ENCODE data around the gene MORN4.

The MORN4 gene

GRCh38 chr10:97635577-97635976 is 2.3 kb upstream of the MORN4 start:
- no peaks in the 10 kb centered on the region for H4K20me1 ChIP-seq (ENCODE audit: control insufficient read depth, insufficient read depth, low read depth, low read length)
- H3K4me2 ChIP-seq (ENCODE audit: low read length) = no peak overlapping the region
- peaks cover 3% of the 10 kb centered on the region; the same call in 1 of the 2 replicates for H3F3A ChIP-seq (ENCODE audit: control insufficient read depth, insufficient read depth)
- no peak overlapping the region for H3K27ac ChIP-seq (ENCODE audit: low read depth, low read length)
- H3K79me2 ChIP-seq (ENCODE audit: control insufficient read depth, low read length) = peaks cover 6% of the 10 kb centered on the region; the same call in 1 of the 2 replicates
- H3K27me3 ChIP-seq (ENCODE audit: control insufficient read depth, low read length) = no peaks in the 10 kb centered on the region
- no peaks in the 10 kb centered on the region for H3K9me3 ChIP-seq (ENCODE audit: control insufficient read depth, insufficient read depth, low read length)
- H3K4me1 ChIP-seq (ENCODE audit: control insufficient read depth, low read length) = peaks cover 16% of the 10 kb centered on the region
- no peaks in the 10 kb centered on the region for H3K9me2 ChIP-seq (replicated peaks; ENCODE audit: control insufficient read depth, low read length)
- TF ChIP-seq, protein P1, sequence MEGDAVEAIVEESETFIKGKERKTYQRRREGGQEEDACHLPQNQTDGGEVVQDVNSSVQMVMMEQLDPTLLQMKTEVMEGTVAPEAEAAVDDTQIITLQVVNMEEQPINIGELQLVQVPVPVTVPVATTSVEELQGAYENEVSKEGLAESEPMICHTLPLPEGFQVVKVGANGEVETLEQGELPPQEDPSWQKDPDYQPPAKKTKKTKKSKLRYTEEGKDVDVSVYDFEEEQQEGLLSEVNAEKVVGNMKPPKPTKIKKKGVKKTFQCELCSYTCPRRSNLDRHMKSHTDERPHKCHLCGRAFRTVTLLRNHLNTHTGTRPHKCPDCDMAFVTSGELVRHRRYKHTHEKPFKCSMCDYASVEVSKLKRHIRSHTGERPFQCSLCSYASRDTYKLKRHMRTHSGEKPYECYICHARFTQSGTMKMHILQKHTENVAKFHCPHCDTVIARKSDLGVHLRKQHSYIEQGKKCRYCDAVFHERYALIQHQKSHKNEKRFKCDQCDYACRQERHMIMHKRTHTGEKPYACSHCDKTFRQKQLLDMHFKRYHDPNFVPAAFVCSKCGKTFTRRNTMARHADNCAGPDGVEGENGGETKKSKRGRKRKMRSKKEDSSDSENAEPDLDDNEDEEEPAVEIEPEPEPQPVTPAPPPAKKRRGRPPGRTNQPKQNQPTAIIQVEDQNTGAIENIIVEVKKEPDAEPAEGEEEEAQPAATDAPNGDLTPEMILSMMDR (IDR thresholded peaks at IDR 0.05; ENCODE audit: low read depth, low read length, poor library complexity, severe bottlenecking) = no peak
- TF ChIP-seq EZH2phosphoT487 (IDR thresholded peaks at IDR 0.05; ENCODE audit: borderline replicate concordance, low read length) = no peak
- no peaks in the 10 kb centered on the region for H3K36me3 ChIP-seq (ENCODE audit: control insufficient read depth, low read length)
- no peak overlapping the region for H3K4me3 ChIP-seq (ENCODE audit: low read length)

GRCh38 chr10:97633921-97634320 is 621 bp upstream of the MORN4 start:
- no peak overlapping the region for H3K27ac ChIP-seq (ENCODE audit: low read depth, low read length)
- H3K9me2 ChIP-seq (replicated peaks; ENCODE audit: control insufficient read depth, low read length) = no peaks in the 10 kb centered on the region
- peak overlapping the region; percentile 86 for H3K4me2 ChIP-seq (ENCODE audit: low read length)
- peaks cover 6% of the 10 kb centered on the region; the same call in 1 of the 2 replicates for H3K79me2 ChIP-seq (ENCODE audit: control insufficient read depth, low read length)
- no peaks in the 10 kb centered on the region for H4K20me1 ChIP-seq (ENCODE audit: control insufficient read depth, insufficient read depth, low read depth, low read length)
- peak overlapping the region; percentile 79 for H3K4me3 ChIP-seq (ENCODE audit: low read length)
- TF ChIP-seq, protein P1 (IDR thresholded peaks at IDR 0.05; ENCODE audit: low read depth, low read length, poor library complexity, severe bottlenecking) = peak; percentile 31
- no peak for TF ChIP-seq EZH2phosphoT487 (IDR thresholded peaks at IDR 0.05; ENCODE audit: borderline replicate concordance, low read length)
- H3F3A ChIP-seq (ENCODE audit: control insufficient read depth, insufficient read depth) = peaks cover 3% of the 10 kb centered on the region; the same call in 1 of the 2 replicates
- H3K27me3 ChIP-seq (ENCODE audit: control insufficient read depth, low read length) = no peaks in the 10 kb centered on the region
- no peaks in the 10 kb centered on the region for H3K9me3 ChIP-seq (ENCODE audit: control insufficient read depth, insufficient read depth, low read length)
- H3K36me3 ChIP-seq (ENCODE audit: control insufficient read depth, low read length) = no peaks in the 10 kb centered on the region
- peaks cover 11% of the 10 kb centered on the region for H3K4me1 ChIP-seq (ENCODE audit: control insufficient read depth, low read length)

DNA sequence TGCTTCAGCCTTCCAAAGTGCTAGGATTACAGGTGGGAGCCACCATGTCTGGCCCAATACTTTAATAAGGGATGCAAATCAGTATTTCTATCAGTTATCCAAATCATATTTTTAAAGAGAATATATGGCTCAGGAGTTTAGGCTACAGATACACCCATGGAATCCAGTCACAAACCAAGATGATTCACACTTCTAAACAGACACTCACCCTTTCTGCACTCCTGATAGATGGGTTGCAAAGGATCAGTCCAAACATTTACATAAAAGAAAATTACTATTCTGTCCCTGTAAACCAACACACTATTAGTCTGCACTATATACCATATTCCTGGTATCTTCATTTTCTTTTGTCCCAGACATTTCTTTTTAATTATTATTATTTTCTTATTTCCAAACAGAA is 2.2 kb downstream of the MORN4 start:
- H3K4me2 ChIP-seq (ENCODE audit: low read length) = no peak overlapping the region
- H3K79me2 ChIP-seq (ENCODE audit: control insufficient read depth, low read length) = peaks cover 6% of the 10 kb centered on the region; the same call in 1 of the 2 replicates
- H3K9me3 ChIP-seq (ENCODE audit: control insufficient read depth, insufficient read depth, low read length) = no peaks in the 10 kb centered on the region
- H3K4me3 ChIP-seq (ENCODE audit: low read length) = no peak overlapping the region
- no peaks in the 10 kb centered on the region for H4K20me1 ChIP-seq (ENCODE audit: control insufficient read depth, insufficient read depth, low read depth, low read length)
- peaks cover 11% of the 10 kb centered on the region for H3K4me1 ChIP-seq (ENCODE audit: control insufficient read depth, low read length)
- H3K27ac ChIP-seq (ENCODE audit: low read depth, low read length) = no peak overlapping the region
- no peak for TF ChIP-seq EZH2phosphoT487 (IDR thresholded peaks at IDR 0.05; ENCODE audit: borderline replicate concordance, low read length)
- TF ChIP-seq, protein P1 (IDR thresholded peaks at IDR 0.05; ENCODE audit: low read depth, low read length, poor library complexity, severe bottlenecking) = no peak
- H3K27me3 ChIP-seq (ENCODE audit: control insufficient read depth, low read length) = no peaks in the 10 kb centered on the region
- H3K36me3 ChIP-seq (ENCODE audit: control insufficient read depth, low read length) = no peaks in the 10 kb centered on the region
- H3K9me2 ChIP-seq (replicated peaks; ENCODE audit: control insufficient read depth, low read length) = no peaks in the 10 kb centered on the region
- H3F3A ChIP-seq (ENCODE audit: control insufficient read depth, insufficient read depth) = 0 out of 2 replicates have a peak, but pooled peaks cover 3% of the 10 kb centered on the region
